ENCODE results near the gene MED12L.

The MED12L gene

GRCh38 chr3:151460774-151461450 lies 375.4 kb downstream of the MED12L start, which contains the start of gene IGSF10:
Gene IGSF10, minus strand, starts transcription at chr3:151461061. Its CDS starts 2,352 bp downstream, at chr3:151458709.
- TF ChIP-seq POLR2AphosphoS5 (IDR thresholded peaks at IDR 0.05; ENCODE audit: low read depth, low read length) (no peak), TAF1 (IDR thresholded peaks at IDR 0.05; ENCODE audit: borderline replicate concordance, insufficient read depth, low read length) (no peak), REST (IDR thresholded peaks at IDR 0.05; ENCODE audit: insufficient read depth in 1 of 2, low read depth in 2 of 2, low read length in 2 of 2) (no peak), FOXP2 (optimal IDR thresholded peaks at IDR 0.05; ENCODE audit: borderline replicate concordance, extremely low read depth, extremely low read length, insufficient read depth) (no peak), SIN3A (IDR thresholded peaks at IDR 0.05; ENCODE audit: borderline replicate concordance, insufficient read depth, low read length) (no peak)

GRCh38 chr3:151462278-151462780 lies 376.9 kb downstream of the MED12L start:
- no peak for TF ChIP-seq SIN3A (IDR thresholded peaks at IDR 0.05; ENCODE audit: borderline replicate concordance, insufficient read depth, low read length)
- no peak for TF ChIP-seq TAF1 (IDR thresholded peaks at IDR 0.05; ENCODE audit: borderline replicate concordance, insufficient read depth, low read length)
- TF ChIP-seq FOXP2 (optimal IDR thresholded peaks at IDR 0.05; ENCODE audit: borderline replicate concordance, extremely low read depth, extremely low read length, insufficient read depth): no peak
- TF ChIP-seq REST (IDR thresholded peaks at IDR 0.05; ENCODE audit: insufficient read depth in 1 of 2, low read depth in 2 of 2, low read length in 2 of 2): no peak
- TF ChIP-seq POLR2AphosphoS5 (IDR thresholded peaks at IDR 0.05; ENCODE audit: low read depth, low read length): no peak

GRCh38 chr3:151462991-151463390 lies 377.5 kb downstream of the MED12L start:
- TF ChIP-seq REST (IDR thresholded peaks at IDR 0.05; ENCODE audit: insufficient read depth in 1 of 2, low read depth in 2 of 2, low read length in 2 of 2) (no peak), SIN3A (IDR thresholded peaks at IDR 0.05; ENCODE audit: borderline replicate concordance, insufficient read depth, low read length) (no peak), FOXP2 (optimal IDR thresholded peaks at IDR 0.05; ENCODE audit: borderline replicate concordance, extremely low read depth, extremely low read length, insufficient read depth) (no peak), TAF1 (IDR thresholded peaks at IDR 0.05; ENCODE audit: borderline replicate concordance, insufficient read depth, low read length) (no peak), POLR2AphosphoS5 (IDR thresholded peaks at IDR 0.05; ENCODE audit: low read depth, low read length) (no peak)

- TF ChIP-seq REST (IDR thresholded peaks at IDR 0.05; ENCODE audit: insufficient read depth in 1 of 2, low read depth in 2 of 2, low read length in 2 of 2): no peak
- TF ChIP-seq SIN3A (IDR thresholded peaks at IDR 0.05; ENCODE audit: borderline replicate concordance, insufficient read depth, low read length): no peak
- TF ChIP-seq FOXP2 (optimal IDR thresholded peaks at IDR 0.05; ENCODE audit: borderline replicate concordance, extremely low read depth, extremely low read length, insufficient read depth): no peak
- TF ChIP-seq POLR2AphosphoS5 (IDR thresholded peaks at IDR 0.05; ENCODE audit: low read depth, low read length): no peak
- no peak for TF ChIP-seq TAF1 (IDR thresholded peaks at IDR 0.05; ENCODE audit: borderline replicate concordance, insufficient read depth, low read length)
Observed at GRCh38 chr3:151467069-151467468, 381.6 kb downstream of the MED12L start.
